OCI-LY3 (cell line): Measurements from ENCODE around the gene ENPP5.

Experiments used
- EZH2phosphoT487 ChIP-seq: fragments of 200-600 bp; shearing (Covaris generic); IDR thresholded peaks from 2 replicates; pipeline ENCODE4 v1.6.1; 2018; ENCODE audit warnings: antibody characterized with exemption, mixed run types, low read depth
- TF ChIP-seq, protein P1 (sequence below): fragments of 200-600, 300-600 bp; sonication (generic); IDR thresholded peaks from 2 replicates; pipeline ENCODE4 v1.5.1; 2014; ENCODE audit warnings: antibody characterized with exemption, low read length, low read depth

DNA sequence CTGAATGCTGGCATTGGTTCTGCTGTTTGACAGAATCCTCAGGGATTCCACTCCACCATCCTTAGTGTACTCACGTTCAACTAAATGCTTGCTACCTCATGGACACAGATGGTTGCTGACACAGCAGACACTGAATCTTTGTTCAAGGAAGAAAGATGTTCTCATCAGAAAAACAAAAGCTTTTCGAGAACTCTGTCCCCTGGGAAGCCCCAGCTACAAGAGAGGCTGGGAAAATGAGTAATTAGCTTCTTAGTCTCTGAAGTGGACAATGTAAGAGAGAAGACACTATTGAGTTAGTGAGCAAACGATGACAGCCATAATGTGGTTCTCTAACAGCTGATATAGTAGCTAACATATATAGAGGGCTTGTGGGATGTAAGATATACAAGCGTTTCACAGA lies 30.9 kb upstream of the ENPP5 start:
- TF ChIP-seq, protein P1, sequence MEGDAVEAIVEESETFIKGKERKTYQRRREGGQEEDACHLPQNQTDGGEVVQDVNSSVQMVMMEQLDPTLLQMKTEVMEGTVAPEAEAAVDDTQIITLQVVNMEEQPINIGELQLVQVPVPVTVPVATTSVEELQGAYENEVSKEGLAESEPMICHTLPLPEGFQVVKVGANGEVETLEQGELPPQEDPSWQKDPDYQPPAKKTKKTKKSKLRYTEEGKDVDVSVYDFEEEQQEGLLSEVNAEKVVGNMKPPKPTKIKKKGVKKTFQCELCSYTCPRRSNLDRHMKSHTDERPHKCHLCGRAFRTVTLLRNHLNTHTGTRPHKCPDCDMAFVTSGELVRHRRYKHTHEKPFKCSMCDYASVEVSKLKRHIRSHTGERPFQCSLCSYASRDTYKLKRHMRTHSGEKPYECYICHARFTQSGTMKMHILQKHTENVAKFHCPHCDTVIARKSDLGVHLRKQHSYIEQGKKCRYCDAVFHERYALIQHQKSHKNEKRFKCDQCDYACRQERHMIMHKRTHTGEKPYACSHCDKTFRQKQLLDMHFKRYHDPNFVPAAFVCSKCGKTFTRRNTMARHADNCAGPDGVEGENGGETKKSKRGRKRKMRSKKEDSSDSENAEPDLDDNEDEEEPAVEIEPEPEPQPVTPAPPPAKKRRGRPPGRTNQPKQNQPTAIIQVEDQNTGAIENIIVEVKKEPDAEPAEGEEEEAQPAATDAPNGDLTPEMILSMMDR = no peak
- TF ChIP-seq EZH2phosphoT487 = no peak
